Mesenteric fat pad (tissue), 1 donor: ENCODE measurements around the gene KRT9. TPM values are rescaled to one million over a fixed set of nuclear protein-coding genes. Genes with fewer than 3 reads are reported as not detected.
"Not testable (repeated sequence)": the region's sequence is repeated elsewhere in the genome, so short reads cannot be mapped to it uniquely, and the experiment has no call there.

Experiments
- DNase-seq: peaks from one replicate; pipeline ENCODE4 v3.0.0-alpha.2; 2020; ENCODE audit warnings: low spot score
- total RNA-seq: library from RNA; stranded (reverse); fragmentation: NEBNext Ultra II Directional; extraction: Animal tissue kit (Norgen Biotek cat#: 25700); gene quantifications from one replicate; pipeline ENCODE4 v1.2.1, GENCODE V29; 2021
- donor health status: DM: yes; HTN: yes; CAD: no.

KRT9 gene
- total RNA-seq, 1 donor from 2014 or later: not detected

DNA sequence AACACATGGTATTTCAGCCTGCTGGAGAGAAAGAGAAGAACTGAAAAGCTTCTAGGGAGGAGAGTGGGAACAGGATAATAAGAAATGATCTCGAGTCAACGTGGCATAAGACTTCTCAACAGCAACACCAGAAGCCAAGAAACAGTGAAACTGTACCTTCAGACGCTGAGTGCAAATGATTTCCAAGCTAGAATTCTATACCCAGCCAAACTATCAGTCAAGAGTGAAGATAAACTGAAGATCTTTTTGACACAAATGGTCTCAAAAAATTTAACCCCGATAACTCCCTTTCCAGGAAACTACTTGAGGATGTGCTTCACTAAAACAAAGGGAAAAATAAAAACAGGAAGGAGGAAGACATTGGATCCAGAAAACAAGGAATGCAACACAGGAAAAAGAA is 35.1 kb upstream of the KRT9 start:
- not testable (repeated sequence) for DNase-seq

- no peak for DNase-seq
Measured at GRCh38 chr17:41602524-41602923, 30.7 kb upstream of the KRT9 start.

DNA sequence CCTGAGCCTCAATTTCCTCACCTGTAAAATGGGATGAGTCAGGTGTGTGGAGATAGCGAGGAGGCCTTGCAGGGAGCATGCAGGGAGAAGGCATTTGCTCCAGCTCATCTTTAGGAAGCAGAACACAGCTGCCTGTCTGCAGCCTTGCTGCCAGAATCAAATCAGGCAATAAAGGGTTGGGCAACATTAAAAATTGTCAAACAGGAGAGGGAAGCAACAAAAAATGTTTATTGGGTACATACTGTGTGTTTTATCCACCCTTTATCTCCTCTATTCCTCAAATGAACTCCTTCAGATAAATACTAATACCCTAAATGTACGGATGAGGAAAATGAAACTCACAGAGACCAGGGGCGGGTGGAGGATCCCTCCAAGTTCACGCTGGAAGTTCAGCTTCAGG is 28.5 kb upstream of the KRT9 start:
- DNase-seq: no peak

GRCh38 chr17:41599680-41600079 is 27.8 kb upstream of the KRT9 start:
- no peak for DNase-seq

- no peak for DNase-seq
Measured at GRCh38 chr17:41595585-41595984, 23.7 kb upstream of the KRT9 start.

DNA sequence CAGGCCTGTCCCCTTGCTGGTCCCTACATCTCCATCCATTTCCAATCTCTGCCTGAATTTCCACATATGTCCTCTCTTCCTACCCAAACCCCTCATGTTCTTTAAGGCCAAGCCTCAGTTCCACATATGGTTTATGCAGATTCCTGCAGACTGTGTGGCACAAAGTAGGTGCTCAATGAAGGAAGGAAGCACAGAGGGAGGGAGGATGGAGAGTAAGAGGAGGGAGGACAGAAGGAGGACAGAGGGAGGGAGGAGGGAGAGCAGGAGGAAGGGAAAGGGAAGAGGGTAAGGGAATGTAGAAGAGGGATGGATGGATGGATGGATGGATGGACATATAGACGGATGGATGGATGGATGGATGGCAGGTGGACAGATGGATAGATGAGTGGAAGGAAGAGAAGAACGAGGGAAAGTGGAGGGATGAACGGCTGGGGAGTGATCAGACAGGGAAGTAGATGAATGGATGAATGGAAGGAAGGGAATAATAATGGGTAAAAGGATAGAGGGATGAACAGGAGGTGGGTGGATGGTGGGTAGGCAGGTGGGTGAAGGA is 22.6 kb upstream of the KRT9 start:
- DNase-seq: no peak

DNA sequence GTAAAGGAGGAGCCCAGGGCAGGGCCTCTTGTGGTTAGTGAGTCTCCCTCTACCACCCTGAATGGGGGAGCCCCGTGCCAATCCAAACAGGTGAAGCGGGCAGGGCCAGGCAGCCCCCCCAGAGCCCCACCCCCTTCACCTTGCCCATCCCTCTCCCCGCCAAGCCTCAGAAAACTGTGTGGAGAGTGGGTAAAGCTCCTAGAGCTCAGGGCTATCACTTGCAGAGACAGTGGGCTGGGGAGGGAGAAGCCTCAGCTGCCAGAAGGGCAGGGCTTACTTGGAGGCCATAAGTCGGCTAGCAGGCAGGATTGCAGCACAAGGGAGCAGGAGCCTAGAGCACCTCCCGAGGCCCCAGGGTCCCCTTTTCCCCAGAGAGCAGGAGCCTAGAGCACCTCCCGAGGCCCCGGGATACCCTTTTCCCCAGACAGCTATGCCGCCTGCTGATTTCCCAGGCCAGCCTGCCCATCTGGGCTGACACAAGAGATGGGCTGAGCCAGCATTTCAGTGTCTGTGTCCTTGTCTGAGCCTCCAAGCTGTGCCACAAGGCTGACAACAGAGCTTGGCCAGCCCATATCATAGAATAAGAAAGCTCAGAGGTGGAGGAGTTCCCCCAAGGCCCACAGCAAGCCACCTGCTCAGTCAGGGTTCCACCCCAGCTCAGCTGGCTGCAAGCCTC is 21.6 kb upstream of the KRT9 start:
- DNase-seq: no peak

DNA sequence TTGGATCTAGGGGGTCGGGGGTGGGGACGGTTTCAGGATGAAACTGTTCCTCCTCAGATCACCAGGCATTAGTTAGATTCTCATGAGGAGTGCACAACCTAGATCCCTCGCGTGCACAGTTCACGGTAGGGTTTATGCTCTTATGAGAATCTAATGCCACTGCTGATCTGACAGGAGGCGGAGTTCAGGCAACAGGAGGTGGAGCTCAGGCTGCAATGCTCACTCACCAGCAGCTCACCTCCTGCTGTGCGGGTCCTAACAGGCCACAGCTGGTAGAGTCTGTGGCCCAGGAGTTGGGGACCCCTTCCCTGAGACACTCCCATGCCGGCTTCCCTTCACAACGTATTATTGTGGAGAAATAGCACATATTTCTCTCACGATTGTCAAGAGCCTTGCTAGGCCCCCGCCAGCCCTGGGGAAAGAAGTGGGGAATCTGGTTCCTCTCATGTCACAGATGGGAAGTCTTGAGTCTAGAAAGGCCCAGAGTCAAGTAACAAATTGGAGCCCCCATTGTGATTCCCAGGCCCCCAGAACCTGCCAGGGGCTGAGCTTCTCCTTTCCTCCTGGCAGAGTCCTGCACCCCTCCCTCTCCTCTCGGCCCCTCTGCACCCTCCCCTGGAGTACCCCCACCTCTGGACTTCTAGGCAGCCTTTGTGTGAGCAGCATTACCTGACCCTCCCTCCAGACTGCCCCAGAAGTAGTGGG is 20.9 kb upstream of the KRT9 start:
- DNase-seq: no peak

GRCh38 chr17:41589301-41589700 is 17.4 kb upstream of the KRT9 start:
- DNase-seq: no peak

DNA sequence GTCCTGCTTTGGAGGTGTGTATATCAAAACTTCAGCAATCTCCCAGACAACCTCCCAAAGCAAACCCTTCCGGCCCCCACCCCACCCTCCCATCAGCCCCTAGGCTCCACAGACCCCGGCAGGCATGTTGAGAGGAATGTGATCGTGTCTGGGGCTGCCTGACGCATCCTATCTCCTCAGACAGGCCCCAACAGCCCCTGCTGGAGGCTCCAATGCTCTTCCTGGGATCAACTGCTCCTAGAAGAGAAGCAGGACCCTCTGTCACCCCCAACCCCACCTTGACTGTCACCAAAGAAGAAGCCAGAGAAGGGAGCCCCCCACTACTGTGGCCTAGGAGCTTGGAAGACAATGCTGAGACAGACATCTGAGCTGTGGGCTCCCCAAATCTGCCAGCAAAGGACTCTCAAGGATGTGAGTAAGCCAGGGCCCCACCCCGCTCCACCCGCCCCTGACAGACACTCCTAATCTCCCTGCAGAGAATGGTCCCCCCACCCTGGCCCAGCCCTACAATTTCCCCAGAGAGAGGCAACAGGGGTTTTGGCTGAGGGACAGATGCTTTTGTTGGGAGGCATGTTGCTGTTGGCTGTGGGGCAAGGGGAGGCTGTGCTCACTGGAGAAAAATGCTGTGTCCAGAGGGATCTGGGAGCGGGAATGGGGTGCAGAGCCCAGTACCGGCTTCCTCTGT is 16.4 kb upstream of the KRT9 start:
- DNase-seq: no peak

GRCh38 chr17:41586863-41587495 is 15.1 kb upstream of the KRT9 start, which contains the start of gene KRT14:
Gene KRT14, minus strand, starts transcription at chr17:41586895. Its CDS starts 61 bp downstream, at chr17:41586834.
- DNase-seq: no peak

- no peak for DNase-seq
Measured at GRCh38 chr17:41585301-41586056, 13.6 kb upstream of the KRT9 start.

DNA sequence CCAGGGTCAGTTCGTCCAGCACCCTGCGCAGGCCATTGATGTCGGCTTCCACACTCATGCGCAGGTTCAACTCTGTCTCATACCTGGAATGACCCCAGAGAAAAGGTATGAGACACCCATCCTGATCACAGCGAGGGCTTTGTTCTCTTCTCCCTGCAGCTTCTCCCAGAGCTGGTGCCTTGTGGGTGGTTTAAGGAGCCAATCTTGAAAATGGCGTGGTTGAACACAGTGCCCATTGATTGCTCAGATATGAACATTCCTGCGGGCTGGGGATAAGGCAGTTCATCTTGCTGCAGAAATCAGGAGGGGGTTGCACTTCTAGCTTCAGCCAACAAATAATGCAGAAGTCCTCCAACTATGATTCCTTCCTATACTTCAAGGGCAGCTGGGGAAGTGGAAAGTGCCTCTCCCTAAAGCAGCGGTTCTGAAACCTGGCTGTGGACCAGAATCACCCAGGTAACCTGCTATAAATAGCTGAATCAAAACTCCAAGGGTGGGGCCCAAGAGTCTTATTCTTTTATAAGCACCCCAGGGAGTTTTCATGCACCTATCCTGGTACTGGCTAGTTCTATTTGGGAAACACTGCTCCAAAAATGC is 12.6 kb upstream of the KRT9 start:
- DNase-seq: not testable (repeated sequence)

- DNase-seq: no peak
Measured at GRCh38 chr17:41583137-41584127, 11.6 kb upstream of the KRT9 start.

- not testable (repeated sequence) for DNase-seq
Measured at GRCh38 chr17:41582061-41582968, 10.5 kb upstream of the KRT9 start.

DNA sequence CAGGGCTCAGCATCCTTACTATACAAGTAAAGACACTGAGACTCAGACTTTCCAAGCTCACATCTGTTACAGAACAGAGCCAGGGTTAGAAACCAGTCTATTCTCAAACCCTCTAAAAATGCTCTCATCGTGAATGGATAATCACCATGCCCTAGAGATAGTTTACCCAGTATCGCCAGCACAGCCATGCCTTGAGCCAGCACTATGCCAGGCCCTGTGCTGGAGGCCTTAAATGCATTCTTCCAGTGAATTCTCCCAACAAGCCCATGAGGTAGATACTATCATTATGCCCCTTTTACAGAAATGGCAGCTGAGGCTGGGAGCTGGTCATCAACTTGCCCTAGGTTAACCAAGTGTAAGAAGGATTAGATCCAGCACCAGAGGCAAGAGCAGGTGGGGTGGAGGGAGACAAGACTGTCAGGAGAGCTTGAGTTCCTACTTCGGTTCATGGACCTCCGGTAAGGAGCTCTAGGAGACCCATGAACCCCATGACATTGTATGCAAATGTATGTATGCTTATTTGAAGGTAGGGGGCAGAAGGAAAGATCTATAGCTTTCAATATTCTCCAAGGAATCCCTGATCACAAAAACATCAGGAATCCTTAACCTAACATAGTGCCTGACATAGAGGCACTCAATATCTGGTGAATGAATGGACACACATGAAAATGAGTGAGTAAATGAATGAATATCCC is 9.7 kb upstream of the KRT9 start:
- no peak for DNase-seq

DNA sequence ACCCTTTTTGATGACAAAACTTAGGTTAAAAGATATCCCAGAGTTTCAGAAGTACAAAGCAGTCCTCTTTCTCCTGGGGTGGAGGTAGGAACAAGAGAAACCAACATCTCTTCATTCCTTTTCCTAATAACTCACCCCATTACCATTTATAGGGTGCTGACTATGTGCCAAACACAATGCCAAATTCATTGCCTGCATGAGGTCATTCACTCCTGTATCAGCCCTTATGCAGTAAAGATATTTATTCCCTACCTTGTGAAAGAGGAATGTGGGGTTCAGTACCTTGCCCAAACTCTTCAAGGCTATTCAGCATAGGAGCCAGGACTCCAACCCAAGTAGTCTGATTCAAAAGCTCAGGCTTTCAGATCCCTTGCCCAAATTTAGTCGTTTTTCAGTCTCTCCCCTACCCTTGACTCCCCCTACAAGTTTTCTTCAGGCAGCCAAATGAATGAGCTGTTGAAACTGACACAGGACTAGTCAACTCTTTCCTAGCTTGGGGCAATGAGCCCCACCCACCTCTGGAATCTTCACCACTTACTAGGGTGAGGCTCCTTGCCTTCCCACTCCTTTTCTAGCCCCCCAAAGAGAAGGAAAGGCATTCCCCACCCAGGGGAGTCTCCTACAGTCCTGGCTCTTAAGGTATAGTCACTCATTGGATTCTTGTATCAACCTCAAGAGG is 9.0 kb upstream of the KRT9 start:
- DNase-seq: no peak
